NCI-H2227 (cell line): ENCODE data around the gene PLPPR3.
"Not testable (repeated sequence)": the region's sequence is repeated elsewhere in the genome, so short reads cannot be mapped to it uniquely, and the experiment has no call there.

Experiments
- DNase-seq: peaks from one replicate; lab custom pipeline; 2025; ENCODE audit not compliant: unreplicated experiment; lab: John Stamatoyannopoulos, UW

Gene PLPPR3

GRCh38 chr19:829129-829758 lies 7.5 kb upstream of the PLPPR3 start:
- no peak for DNase-seq

- no peak for DNase-seq
These were observed 6.1 kb upstream of the PLPPR3 start, which contains the start of gene AZU1 for GRCh38 chr19:827710-828321. TSS of gene AZU1 (plus strand) at chr19:827837. CDS start at chr19:827847, 10 bp downstream.

GRCh38 chr19:827314-827709 lies 5.6 kb upstream of the PLPPR3 start:
- no peak for DNase-seq

GRCh38 chr19:825897-826644 lies 4.3 kb upstream of the PLPPR3 start:
- DNase-seq: no peak

GRCh38 chr19:824885-825284 lies 3.1 kb upstream of the PLPPR3 start:
- no peak for DNase-seq

- DNase-seq: no peak
These were observed 1.9 kb upstream of the PLPPR3 start for GRCh38 chr19:823565-824121.

- peak; percentile 15 for DNase-seq
These were observed 427 bp downstream of the PLPPR3 start for GRCh38 chr19:821231-821824.

- not testable (repeated sequence) for DNase-seq
These were observed 1.5 kb downstream of the PLPPR3 start for GRCh38 chr19:820212-820611.

- DNase-seq: no peak
These were observed 5.3 kb downstream of the PLPPR3 start for GRCh38 chr19:816500-816857.

GRCh38 chr19:815775-816499 lies 5.8 kb downstream of the PLPPR3 start:
- DNase-seq: no peak

GRCh38 chr19:815079-815774 lies 6.5 kb downstream of the PLPPR3 start:
- no peak for DNase-seq

- DNase-seq: no peak
These were observed 7.3 kb downstream of the PLPPR3 start for GRCh38 chr19:814152-815078.

- no peak for DNase-seq
These were observed 8.3 kb downstream of the PLPPR3 start for GRCh38 chr19:813219-814151.

- DNase-seq: no peak
These were observed 9.0 kb downstream of the PLPPR3 start for GRCh38 chr19:812747-813218.

- no peak for DNase-seq
These were observed 9.6 kb downstream of the PLPPR3 start for GRCh38 chr19:812049-812746.

- no peak for DNase-seq
These were observed 10.2 kb downstream of the PLPPR3 start for GRCh38 chr19:811506-812048.

- no peak for DNase-seq
These were observed 10.8 kb downstream of the PLPPR3 start for GRCh38 chr19:810883-811489.
